CD4-positive, alpha-beta T cell treated with Interleukin-10 for 1 hour (primary cell): Measurements from ENCODE around the gene OCIAD1.
"Not testable (repeated sequence)": the region's sequence is repeated elsewhere in the genome, so short reads cannot be mapped to it uniquely, and the experiment has no call there.

Experiments used
- DNase-seq: peaks from one replicate; pipeline ENCODE4 v3.0.0-alpha.2; 2020

The OCIAD1 gene

GRCh38 chr4:48827622-48828021 is 3.3 kb upstream of the OCIAD1 start:
- no peak for DNase-seq

DNA sequence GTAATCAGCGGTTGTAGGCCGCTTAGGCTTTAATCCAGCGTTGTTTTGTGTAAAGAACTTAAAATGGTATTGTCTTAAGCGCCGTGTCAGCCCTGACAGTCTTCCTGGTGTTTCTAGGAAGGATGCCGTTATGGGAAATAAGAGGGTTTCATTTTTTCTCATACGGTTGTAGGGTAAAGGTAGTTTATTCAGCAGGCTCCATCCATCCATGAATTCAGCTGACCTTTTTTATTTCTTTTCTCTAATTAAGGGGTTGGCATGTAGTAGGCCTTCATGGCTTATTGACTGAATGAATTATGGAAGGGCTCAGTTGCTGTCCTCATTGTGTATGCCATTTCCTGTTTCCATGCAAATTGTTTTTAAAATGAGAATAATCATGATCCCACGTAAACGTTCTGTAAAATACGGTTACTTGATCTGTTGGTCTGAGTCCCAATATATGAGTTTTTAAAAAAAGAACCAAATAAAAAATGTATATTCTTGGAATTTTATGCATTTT is 693 bp downstream of the OCIAD1 start:
- no peak for DNase-seq

GRCh38 chr4:48832571-48832970 is 1.7 kb downstream of the OCIAD1 start:
- DNase-seq: no peak

DNA sequence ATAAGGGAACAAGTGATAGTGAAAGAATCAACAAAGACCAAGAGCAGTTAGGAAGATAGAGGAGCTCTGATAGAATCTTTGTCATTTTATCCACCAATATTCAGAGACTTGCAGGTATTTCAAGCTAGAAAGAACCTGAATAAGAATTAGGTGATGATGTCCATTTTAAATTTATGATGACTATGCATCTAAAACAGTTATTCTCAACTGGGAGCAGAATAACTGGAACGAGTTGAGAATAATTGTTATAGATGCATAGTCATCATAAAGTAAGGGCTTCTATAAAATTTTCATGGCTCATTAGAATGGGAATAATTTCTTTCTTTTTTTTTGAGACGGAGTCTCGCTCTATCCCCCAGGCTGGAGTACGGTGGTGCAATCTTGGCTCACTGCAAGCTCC is 5.8 kb downstream of the OCIAD1 start:
- DNase-seq: no peak

GRCh38 chr4:48841045-48841827 is 10.3 kb downstream of the OCIAD1 start:
- DNase-seq: no peak

DNA sequence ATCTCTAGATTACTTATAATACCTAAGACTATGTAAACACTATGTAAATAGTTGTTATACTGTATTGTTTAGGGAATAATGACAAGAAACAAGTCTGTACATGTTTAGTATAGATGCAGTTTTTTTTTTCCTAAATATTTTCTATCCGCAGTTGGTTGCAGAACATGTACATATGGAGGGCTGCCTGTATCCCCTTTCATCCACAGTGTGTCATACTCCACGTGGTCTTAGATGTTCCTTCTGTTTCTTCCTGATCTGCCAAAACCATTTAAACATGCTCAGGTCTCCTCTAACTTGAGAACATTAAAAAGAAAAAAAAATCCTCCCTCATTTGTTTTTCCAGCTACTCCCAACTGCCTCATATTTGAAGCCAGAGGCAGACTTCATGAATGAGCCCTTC is 14.0 kb downstream of the OCIAD1 start:
- no peak for DNase-seq

- DNase-seq: not testable (repeated sequence)
These were observed 17.9 kb downstream of the OCIAD1 start for GRCh38 chr4:48848799-48849198.

DNA sequence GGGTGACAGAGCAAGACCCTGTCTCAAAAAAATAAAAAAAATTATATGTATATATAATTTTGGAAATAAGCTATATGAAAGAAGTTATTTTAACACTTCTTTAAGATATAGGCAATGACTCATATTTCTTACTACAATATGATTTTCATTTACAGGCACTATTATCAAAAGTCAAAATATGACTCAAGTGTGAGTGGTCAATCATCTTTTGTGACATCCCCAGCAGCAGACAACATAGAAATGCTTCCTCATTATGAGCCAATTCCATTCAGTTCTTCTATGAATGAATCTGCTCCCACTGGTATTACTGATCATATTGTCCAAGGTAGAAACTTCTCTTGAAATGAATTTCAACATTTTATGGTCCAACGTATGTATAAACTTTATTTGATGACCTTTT is 20.8 kb downstream of the OCIAD1 start:
- DNase-seq: no peak

DNA sequence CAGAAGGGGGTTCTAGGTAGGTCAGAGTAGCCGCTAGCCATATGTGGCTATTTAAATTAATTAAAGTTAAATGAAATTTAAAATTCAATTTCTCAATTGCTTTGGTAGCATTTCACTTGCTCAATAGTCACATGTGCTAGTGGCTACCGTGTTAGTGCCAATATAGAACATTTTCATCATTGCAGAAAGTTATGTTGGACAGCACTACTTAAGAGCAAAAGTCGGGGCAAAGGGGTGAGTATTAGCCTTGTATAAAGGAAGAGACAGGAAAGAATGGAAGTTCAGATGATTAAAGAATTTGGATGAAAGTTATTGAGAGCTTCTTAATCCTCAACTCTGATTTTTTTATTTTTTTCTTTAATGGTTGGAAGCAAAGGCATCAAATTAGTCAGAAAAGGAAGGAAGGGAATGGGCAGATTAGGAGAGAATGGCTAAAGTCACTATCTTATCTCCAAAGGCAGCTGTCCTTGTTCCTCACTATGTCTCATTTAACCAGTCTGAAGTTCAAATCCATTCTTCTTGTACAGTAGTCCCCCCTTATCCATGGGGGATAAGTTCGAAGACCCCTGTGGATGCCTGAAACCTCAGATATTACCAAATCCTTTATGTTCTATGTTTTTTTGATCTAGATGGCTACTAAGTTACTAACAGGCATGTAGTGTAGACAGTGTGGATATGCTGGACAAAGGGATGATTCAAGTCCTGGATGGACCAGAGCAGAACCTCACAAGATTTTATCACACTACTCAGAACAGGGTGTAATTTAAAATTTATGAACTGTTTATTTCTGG is 22.9 kb downstream of the OCIAD1 start:
- DNase-seq: no peak

DNA sequence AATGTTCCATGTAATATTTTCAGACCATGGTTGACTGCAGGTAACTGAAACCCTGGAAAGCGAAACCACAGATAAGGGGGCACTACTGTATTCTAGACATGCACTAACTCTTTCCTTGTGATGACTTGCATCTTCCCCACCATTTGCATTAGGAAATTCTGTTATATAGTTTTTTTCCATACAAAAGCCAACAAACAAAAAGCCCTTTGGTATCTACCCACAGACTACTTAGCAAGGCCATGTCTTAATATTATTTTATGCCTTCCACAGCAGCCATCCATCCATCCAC is 23.5 kb downstream of the OCIAD1 start:
- no peak for DNase-seq

- DNase-seq: no peak
These were observed 24.1 kb downstream of the OCIAD1 start for GRCh38 chr4:48854982-48855381.

DNA sequence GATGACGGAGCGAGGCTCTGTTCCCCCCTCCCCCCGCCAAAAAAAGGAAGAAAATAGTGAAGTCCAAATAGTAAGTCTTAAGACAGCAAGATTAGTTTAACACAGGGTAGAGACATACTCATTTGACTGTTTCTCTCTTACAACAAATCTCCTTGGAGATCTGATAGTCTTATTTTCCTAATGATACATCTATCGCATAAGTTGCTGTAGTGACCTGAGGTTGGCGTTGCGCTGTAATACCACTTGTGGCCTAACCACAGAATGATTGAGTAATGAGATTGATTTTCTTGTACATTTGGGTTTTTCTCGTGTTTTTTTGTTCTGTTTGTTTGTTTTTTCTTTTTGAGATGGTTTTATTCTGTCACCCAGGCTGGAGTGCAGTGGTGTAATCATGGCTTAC is 27.2 kb downstream of the OCIAD1 start:
- DNase-seq: no peak

- DNase-seq: no peak
These were observed 31.1 kb downstream of the OCIAD1 start for GRCh38 chr4:48862038-48862437.

- no peak for DNase-seq
These were observed 31.8 kb downstream of the OCIAD1 start for GRCh38 chr4:48862661-48863060.

DNA sequence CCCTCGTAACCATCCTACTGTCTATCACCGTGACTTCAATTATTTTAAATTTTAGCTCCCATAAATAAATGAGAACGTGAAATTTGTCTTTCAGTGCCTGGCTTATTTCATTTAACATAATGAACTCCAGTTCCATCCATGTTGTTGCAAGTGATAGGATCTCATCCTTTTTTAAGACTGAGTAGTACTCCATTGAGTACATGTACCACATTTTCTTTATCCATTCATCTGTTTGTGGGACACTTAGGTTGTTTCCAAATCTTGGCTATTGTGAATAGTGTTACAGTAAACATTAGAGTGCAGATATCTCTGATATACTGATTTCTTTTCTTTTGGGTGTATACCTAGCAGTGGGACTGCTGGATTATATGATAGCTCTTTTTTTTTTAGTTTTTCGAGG is 32.8 kb downstream of the OCIAD1 start:
- no peak for DNase-seq

DNA sequence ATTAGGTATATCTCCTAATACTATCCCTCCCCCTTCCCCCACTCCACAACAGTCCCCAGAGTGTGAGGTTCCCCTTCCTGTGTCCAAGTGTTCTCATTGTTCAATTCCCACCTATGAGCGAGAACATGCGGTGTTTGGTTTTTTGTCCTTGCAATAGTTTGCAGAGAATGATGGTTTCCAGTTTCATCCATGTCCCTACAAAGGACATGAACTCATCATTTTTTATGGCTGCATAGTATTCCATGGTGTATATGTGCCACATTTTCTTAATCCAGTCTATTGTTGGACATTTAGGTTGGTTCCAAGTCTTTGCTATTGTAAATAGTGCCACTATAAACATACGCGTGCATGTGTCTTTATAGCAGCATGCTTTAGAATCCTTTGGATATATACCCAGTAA is 33.8 kb downstream of the OCIAD1 start:
- DNase-seq: not testable (repeated sequence)

- DNase-seq: no peak
These were observed 47.1 kb downstream of the OCIAD1 start for GRCh38 chr4:48877827-48878535.

GRCh38 chr4:48879561-48880442 is 48.9 kb downstream of the OCIAD1 start:
- no peak for DNase-seq

GRCh38 chr4:48881646-48882045 is 50.8 kb downstream of the OCIAD1 start:
- DNase-seq: not testable (repeated sequence)

DNA sequence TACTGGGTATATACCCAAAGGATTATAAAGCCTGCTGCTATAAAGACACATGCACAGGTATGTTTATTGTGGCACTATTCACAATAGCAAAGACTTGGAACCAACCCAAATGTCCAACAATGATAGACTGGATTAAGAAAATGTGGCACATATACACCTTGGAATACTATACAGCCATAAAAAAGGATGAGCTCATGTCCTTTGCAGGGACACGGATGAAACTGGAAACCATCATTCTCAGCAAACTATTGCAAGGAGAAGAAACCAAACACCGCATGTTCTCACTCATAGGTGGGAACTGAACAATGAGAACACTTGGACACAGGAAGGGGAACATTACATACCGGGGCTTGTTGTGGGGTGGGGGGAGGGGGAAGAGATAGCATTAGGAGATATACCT is 58.9 kb downstream of the OCIAD1 start:
- not testable (repeated sequence) for DNase-seq

DNA sequence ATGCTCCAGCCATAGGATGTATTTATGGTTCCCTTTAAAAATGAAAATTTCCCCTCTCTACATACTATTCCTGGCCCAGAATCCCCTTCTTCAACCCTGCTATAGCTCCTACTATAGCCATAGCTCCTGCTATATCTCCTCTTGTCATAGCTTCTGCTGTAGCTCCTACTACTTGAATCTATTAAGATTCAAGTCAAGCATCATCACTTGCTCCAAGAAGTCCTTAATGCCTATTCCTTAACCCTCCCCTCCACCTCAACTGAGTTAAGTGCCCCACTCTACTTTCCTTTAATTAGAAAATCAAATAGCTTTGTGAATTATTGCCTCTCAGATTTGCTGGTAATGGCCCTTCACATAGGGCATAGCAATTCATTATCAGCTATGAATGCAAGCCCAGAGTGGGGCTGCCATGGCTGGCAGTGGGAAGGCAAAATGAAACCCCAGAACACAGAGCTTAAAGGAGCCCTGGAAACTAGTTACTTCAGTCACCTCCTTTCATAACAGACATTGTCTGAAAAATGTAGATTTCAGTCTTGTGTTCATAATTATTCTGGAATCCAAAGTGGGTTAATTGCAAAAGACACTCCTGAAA is 60.2 kb downstream of the OCIAD1 start:
- no peak for DNase-seq

- no peak for DNase-seq
These were observed 66.0 kb downstream of the OCIAD1 start for GRCh38 chr4:48896845-48897244.
